Lower lobe of right lung (tissue), 2 donors: ENCODE results near the gene TMEM107. TPM values are rescaled to one million over a fixed set of nuclear protein-coding genes. Genes with fewer than 3 reads are reported as not detected.

Experiments
- ATAC-seq, 2 donors: fragments of 200-7000 bp; cut with Tn5 transposase; one replicate each; pipeline ENCODE4 v1.9.1; 2020 to 2022; ENCODE audit warnings: mild to moderate bottlenecking in 2 of 2, moderate library complexity in 2 of 2
- DNase-seq: peaks from one replicate; pipeline ENCODE4 v3.0.0-alpha.2; 2020
- H3K27ac ChIP-seq: fragments of 200-600 bp; one replicate; pipeline ENCODE4 v1.8.0; 2022
- H3K27me3 ChIP-seq: fragments of 200-600 bp; one replicate; pipeline ENCODE4 v1.8.0; 2022; ENCODE audit warnings: low read depth
- H3K36me3 ChIP-seq: fragments of 200-600 bp; one replicate; pipeline ENCODE4 v1.8.0; 2022; ENCODE audit warnings: mild to moderate bottlenecking
- H3K4me1 ChIP-seq: fragments of 200-600 bp; one replicate; pipeline ENCODE4 v1.8.0; 2022
- H3K4me3 ChIP-seq: fragments of 200-600 bp; one replicate; pipeline ENCODE4 v1.8.0; 2022; ENCODE audit warnings: mild to moderate bottlenecking
- H3K9me3 ChIP-seq: fragments of 200-600 bp; one replicate; pipeline ENCODE4 v1.8.0; 2022
- CTCF ChIP-seq: fragments of 200-600 bp; IDR thresholded peaks from one replicate; pipeline ENCODE4 v1.8.0; 2022; ENCODE audit warnings: antibody characterized with exemption, mild to moderate bottlenecking
- intact Hi-C: fragments of 100-400 bp; cut with DNase I; formaldehyde crosslinking; loops from one replicate; pipeline ENCODE4 v1.11.0; 2022
- microRNA-seq: library from miRNA; unstranded; fragments of <30 nt; microRNA quantifications from one replicate; pipeline ENCODE4 v1.2.0, GENCODE V29; 2020; ENCODE audit warnings: borderline number of aligned reads
- total RNA-seq: library from RNA; stranded (reverse); fragmentation: NEBNext Ultra II Directional; extraction: Animal tissue kit (Norgen Biotek cat#: 25700); gene quantifications from one replicate; pipeline ENCODE4 v1.2.1, GENCODE V29; 2021
- donor health status: DM: no; HTN: yes; CAD: no; lungs with severe emphysema.

The TMEM107 gene
- total RNA-seq, 1 donor from 2014 or later = 12.9 TPM

GRCh38 chr17:8123695-8124349 is 52.4 kb downstream of the TMEM107 start, which contains the start of gene HES7:
Gene HES7, minus strand, starts transcription at chr17:8124106. Its CDS starts 22 bp downstream, at chr17:8124084.
- Histone ChIP-seq H3K9me3 (no peaks in the 10 kb centered on the region), H3K27me3 (peaks cover 52% of the 10 kb centered on the region), H3K27ac (no peak within 1 kb of the TSS), H3K36me3 (no peaks in the 10 kb centered on the region), H3K4me1 (peaks cover 76% of the 10 kb centered on the region), H3K4me3 (peak within 1 kb of the TSS; percentile 74)
- no peak for TF ChIP-seq CTCF
- ATAC-seq (no peak), DNase-seq (no peak)
- intact Hi-C loops = no loop called here

- DNase-seq (no peak), ATAC-seq (no peak)
- no peak for TF ChIP-seq CTCF
- Histone ChIP-seq H3K27ac (no peak overlapping the region), H3K4me3 (peak overlapping the region; percentile 74), H3K4me1 (peaks cover 83% of the 10 kb centered on the region), H3K27me3 (peaks cover 48% of the 10 kb centered on the region), H3K9me3 (no peaks in the 10 kb centered on the region), H3K36me3 (no peaks in the 10 kb centered on the region)
- intact Hi-C loops = no loop called here
These were observed 53.1 kb downstream of the TMEM107 start for GRCh38 chr17:8122924-8123694.

Small RNA genes within 50 kb of the gene (microRNA-seq; reads per million reads assigned to microRNA genes)
- gene MIR4521 (36.7 reads per million, percentile 38 among the genes with 10 or more reads in this experiment), gene MIR6883 (not detected)

Other genes with a start within 250 kb of the TMEM107 start
- gene KCNAB3, start 246.5 kb downstream of the TMEM107 start, total RNA-seq = 5.2 TPM
- gene TRAPPC1, start 244.4 kb downstream of the TMEM107 start, total RNA-seq = 110 TPM
- 56.2 TPM for gene CNTROB, start 244.2 kb downstream of the TMEM107 start, total RNA-seq
- 3.1 TPM for gene GUCY2D, start 173.8 kb downstream of the TMEM107 start, total RNA-seq
- 53.5 TPM for gene ALOX15B, start 137.3 kb downstream of the TMEM107 start, total RNA-seq
- not detected for gene ALOX12B, start 88.7 kb downstream of the TMEM107 start, total RNA-seq
- not detected for gene ALOXE3, start 57.9 kb downstream of the TMEM107 start, total RNA-seq
- 0.21 TPM for gene HES7, start 52.3 kb downstream of the TMEM107 start, total RNA-seq
- 252 TPM for gene PER1, start 24.0 kb downstream of the TMEM107 start, total RNA-seq
- 77.0 TPM for gene VAMP2, start 13.4 kb downstream of the TMEM107 start, total RNA-seq
- 7.7 TPM for gene BORCS6, start 13.8 kb upstream of the TMEM107 start, total RNA-seq
- 2.2 TPM for gene AURKB, start 34.2 kb upstream of the TMEM107 start, total RNA-seq
- gene CTC1, start 71.7 kb upstream of the TMEM107 start, total RNA-seq = 57.8 TPM
- gene PFAS, start 72.9 kb upstream of the TMEM107 start, total RNA-seq = 25.3 TPM
- gene RANGRF, start 112.3 kb upstream of the TMEM107 start, total RNA-seq = 24.6 TPM
- 7.7 TPM for gene SLC25A35, start 119.0 kb upstream of the TMEM107 start, total RNA-seq
- 30.3 TPM for gene ARHGEF15, start 133.9 kb upstream of the TMEM107 start, total RNA-seq
- not detected for gene ODF4, start 163.5 kb upstream of the TMEM107 start, total RNA-seq
- 1,194 TPM for gene RPL26, start 206.8 kb upstream of the TMEM107 start, total RNA-seq
- gene RNF222, start 221.4 kb upstream of the TMEM107 start, total RNA-seq = not detected